NCI-H82 treated with DMSO at 0.1 percent for 48 hours (cell line): ENCODE results near the gene GOLGA6L10.
"Not testable (repeated sequence)": the region's sequence is repeated elsewhere in the genome, so short reads cannot be mapped to it uniquely, and the experiment has no call there.

ENCODE experiments used
- DNase-seq: peaks from one replicate; lab custom pipeline; 2025; ENCODE audit not compliant: unreplicated experiment; lab: John Stamatoyannopoulos, UW

Gene GOLGA6L10

DNA sequence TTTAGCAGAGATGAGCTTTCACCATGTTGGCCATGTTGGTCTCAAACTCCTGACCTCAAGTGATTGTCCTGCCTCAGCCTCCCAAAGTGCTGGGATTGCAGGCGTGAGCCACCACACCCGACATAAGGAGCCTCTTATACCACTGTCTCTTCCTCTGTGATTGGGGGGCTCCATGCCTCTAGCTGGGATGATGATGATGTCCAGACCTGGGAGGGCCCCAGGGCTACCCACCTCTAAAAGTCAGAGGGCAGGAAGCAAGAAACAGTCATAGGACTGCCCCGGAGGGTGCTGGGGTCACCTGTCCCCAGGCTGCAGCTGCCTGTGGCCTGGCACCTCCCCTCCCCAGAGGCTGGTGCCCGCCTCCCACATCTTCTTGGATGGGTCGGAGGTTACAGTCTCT lies 5.4 kb downstream of the GOLGA6L10 start:
- DNase-seq = not testable (repeated sequence)

DNA sequence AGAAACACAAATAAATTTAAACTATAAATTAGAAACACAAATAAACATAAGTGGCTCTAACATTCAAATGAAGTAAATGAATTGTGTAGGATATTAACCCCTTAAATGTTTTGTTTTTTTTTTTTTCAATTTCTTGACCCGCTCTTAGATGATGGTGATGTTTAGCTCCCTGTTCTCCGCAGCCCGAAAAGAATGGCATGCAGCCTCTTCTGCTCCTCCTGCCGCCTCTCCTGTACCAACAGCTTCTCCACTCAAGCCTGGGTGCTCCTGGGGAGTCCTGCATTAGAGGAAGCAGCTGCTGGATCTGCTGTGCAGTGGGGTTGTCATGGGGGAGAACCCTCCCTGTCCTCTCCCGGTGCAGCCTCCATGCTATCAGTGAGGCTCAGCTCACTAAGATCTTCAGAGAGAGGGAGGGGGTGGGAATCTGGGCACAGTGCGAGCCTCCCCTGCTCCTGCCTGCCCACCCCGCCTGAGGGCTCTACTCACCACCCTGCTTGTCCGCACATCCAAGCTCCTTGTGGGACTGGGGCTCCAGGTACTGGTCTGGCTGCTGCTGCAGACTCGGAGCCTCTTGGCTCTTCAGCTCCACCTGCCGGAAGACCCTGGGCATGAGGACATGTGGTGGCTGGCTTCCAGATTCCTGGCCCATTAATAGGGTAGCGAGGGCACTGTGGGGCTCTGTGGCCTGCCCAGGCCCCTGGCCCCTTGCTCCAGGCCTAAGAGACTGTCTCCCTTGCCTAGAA lies 6.5 kb downstream of the GOLGA6L10 start:
- not testable (repeated sequence) for DNase-seq

DNA sequence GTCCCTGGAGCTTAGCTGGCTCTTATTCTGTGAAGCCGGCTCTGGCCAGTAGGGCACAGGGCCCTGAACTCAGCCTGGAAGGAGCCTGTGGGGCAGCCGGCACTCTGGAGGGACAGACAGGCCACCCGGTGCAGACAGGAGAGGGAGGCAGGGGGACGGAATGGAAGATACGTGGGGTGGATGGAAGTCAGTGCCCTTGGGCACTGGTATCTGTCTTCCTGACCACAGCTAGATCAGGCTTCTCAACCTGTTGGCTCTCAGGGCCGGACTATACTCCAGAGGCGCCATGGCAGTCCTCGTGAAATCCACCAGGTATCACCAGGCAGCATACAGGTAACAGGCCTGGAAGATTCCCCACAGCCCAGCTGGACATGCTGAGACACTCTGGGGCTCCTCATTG lies 10.7 kb downstream of the GOLGA6L10 start:
- not testable (repeated sequence) for DNase-seq

DNA sequence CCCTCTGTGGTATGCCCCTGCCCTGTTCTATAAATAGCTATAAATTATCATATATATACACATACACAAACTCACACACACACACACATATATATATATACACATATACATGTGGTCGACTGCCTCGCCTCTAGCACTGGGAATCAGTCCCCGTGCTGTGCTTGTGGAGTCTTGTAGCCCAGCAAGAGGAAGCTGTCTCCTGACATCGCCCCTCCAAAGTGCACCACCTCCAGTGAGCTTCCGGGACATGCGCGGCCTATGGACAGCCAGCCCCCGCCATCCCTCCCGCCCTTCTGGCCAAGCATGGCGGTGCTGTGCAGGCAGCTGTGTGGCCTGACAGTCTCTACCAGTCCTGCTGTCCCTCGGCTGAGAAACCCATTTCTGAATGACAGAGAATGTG lies 11.2 kb downstream of the GOLGA6L10 start:
- not testable (repeated sequence) for DNase-seq

DNA sequence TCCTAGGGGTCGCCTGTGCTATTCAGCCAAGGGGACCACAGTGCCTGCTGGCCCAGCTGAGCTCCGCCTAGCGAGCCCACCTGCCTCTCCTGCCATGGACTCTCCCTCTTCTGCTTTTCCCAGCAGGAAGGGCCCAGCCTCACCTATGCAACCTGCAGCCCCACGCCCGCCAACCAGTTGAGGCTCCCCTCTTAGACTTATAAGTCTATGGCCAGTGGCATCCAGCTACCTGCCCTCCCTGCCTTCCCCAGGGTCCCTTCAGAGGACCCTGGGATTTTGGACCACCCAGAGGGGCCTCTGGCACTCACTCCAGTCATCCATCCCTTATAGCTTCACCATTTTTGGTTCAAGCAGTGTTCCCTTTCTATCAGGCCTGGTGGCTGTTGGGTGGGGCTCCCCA lies 12.2 kb downstream of the GOLGA6L10 start:
- not testable (repeated sequence) for DNase-seq

DNA sequence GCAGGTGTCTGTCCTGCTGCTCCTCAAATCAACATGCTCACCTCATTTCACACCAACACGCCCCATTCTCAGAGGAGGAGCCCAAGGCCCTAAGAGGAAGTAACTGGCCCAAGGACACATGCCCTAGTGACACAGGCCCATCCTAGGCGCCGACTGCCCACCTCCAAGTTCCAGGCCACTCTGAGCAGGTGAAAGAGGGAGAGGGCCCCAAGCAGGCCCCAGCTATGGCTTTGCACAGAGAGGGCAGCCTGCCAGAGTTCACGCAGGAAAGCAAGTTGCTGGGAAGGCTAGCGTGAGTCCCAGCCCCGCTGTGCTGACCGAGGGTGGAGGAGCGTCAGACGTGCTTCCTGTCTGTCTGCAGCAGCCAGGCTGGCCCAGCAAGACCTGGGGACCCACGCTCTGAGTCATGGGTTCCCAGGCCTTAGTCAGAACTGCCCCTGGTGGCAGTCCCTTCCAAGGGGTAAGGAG lies 13.1 kb downstream of the GOLGA6L10 start:
- not testable (repeated sequence) for DNase-seq

DNA sequence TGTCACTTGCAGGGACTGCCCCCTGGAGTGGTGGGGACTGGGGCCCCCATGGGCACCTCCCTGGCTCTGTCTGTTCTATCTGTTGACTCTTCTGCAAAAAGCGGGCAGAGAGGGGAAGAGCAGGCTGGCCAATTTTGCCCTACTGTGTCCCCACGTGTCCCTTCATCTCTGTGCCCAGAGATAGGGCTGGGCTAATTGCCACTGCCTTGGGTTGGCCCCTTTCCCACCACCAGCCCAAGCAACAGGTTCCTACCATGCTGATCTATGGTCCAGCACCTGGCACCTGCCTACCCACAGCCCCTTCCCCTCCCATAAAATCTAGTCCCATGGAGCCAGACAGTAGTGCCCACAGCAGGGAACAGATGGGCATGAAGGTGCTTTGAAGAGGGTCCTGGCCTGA lies 14.3 kb downstream of the GOLGA6L10 start:
- not testable (repeated sequence) for DNase-seq

DNA sequence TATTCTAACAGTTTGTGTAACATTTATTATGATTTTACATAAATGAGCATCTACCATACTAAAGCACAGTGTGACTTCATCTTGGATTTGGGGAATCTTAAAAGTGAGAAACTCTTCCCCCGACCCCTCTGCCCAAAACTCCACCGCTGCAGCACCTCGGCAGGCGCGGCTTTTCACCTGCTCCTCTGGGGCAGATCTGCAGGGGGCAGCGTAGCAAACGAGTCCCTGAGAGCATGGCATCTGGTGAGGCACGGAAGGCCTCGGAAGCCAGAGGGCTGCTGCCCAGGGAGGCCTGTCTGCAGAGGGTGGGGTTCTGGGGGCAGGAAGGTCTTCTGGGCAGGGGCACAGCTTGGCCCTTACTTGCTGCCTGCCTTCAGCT lies 14.7 kb downstream of the GOLGA6L10 start:
- DNase-seq = not testable (repeated sequence)

DNA sequence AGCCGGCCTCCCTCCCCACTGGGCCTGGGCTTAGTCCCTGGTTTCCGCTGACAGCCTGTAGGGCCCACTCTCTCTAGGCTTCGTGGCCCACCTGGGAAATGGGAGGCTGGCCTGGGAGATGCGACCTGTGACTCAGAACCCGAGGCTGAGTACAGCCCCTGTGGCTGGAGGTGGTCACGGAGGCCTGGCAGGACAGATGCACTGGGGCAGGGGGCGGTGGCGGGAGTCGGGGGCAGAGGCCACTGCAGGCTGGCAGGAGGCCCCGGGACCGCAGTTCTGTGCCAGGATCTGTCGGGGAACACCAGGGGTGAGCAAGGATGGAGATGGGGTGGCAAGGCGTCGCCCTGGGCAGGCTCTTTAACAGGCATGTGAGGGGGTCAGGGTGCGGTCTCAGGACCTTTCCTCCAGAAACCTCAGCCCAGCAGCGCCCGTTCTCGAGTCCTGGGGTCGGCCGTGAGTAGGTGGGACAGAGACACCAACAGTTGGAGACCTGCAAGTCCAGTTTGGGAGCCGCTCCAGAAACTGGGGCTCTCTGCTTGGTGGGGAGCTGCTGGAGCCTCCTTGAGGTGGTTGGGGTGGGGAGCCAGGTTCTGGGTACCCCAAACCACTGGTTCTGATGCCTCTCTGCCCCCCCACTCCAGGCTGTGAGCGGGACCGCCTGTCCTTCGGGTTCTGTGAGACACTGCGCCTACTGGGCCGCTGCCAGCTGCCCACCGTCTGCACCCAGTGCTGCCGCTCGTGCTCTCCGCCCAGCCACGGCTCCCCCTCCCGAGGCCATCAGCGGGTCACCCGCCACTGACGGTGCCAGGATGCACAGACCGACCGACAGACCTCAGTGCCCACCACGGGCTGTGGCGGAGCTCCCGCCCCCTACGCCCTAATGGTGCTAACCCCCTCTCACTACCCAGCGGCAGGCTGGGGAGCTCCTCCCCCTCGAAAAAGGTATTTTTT lies 15.4 kb downstream of the GOLGA6L10 start:
- not testable (repeated sequence) for DNase-seq

DNA sequence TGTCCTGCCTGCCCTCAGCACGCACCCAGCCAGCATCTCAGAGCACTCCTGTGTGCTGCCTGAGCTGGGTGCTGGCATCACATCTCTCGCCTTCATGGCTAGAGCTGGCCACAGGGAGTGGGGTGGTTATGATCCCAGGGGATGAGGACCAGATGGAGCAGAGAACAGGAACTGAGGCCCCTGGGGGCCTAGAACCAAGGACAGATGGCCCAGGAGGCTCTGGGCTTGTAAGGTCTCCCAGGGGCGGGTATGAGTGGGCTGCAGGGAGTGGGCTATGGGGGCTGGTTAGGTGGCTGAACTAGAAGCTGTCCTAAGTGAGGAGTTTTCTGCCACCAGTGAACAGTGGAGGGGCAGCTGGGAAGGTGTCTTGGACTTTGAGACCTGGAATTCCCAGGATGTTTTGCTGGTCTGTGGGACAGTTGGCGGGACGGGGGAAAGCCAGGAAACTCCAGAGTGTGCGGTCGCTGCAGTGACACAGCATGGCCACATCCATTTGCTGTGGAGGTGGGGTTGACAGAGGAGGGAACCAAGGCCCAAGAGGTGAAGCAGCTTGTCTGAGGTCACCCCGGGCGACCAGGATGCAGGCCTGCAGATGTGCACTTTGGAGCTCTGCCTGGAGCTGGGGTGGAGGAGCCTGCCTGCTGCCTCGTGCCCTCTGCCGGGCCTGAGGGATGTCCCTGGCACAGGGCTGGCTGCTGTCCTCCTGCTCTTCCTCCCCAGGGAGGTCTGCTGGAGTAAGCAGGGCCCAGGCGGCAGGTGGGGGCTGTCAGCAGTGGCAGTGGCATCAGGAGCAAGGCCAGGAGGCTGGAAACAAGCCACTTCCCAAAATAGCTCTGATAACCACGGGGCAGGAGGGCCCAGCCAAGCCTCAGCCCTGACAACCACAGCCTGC lies 16.3 kb downstream of the GOLGA6L10 start:
- not testable (repeated sequence) for DNase-seq

DNA sequence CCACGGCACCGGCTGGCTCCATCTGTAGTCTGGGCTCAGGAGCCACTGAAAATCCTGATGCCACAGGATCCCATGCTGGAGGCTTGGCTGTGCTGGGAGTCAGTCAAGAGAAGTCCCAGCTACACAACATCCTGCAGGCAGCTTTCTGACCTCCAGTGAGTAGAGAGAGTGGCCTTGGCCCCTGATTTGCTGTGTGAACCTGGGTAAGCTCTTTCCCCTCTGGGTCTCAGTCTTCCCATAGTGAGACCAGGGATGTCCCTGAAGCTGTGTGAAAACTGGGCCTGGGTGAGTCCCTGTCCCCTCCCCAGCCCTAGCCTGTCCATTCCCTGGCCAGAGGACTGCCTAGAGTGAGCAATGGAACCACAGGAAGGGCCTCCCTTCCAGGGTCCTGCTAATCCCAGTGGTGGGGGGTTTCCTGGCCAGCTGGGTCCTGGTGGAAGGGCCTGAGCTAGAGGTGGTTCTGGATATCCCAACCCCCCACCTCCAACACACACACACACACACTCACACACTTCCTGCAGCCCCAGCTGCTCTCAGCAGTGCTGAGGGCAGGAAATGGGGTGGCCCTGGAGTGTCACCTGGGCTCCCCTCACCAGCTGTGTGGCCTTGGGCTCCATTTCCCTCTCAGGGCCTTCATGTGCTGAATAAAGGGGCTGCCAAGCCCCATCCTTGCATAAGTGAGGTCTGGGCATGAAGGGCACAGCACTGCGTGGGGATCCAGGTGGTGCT lies 17.5 kb downstream of the GOLGA6L10 start:
- DNase-seq = not testable (repeated sequence)

DNA sequence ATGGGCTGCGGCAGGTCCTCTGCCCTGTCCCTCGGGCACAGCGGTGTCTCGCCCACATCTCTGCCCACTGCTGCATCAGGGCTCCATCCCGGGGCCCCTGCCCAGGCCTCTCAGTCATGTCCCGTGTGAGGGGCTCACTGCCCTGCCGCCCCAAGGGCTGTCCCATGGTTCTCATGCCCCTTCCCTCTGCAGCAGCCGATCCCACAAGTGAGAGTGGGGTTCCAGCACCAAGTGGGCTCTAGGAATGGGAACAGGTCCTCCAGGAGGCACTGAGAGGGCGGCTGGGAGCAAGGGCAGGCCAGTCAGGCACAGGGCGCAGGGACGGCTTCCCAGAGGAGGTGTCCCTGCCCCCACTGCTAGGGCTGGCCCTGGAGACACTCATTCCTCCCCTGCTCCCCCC lies 18.4 kb downstream of the GOLGA6L10 start:
- not testable (repeated sequence) for DNase-seq

DNA sequence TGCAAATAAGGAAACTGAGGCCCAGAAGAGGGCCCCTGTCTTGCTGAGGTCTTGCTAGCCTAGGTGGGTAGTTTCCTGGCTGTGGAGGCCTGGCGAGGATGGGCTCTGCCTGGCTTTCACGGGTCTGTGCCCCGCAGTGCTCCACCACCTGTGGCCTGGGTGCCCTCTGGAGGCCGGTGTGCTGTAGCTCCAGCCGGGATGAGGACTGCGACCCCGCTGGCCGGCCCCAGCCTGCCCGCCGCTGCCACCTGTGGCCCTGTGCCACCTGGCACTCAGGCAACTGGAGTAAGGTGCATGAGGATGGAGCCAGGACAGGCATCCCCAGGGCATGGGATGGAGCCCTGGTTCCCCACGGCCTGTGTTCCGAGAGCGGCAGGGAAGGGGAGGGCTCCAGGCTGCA lies 20.2 kb downstream of the GOLGA6L10 start:
- DNase-seq = not testable (repeated sequence)

DNA sequence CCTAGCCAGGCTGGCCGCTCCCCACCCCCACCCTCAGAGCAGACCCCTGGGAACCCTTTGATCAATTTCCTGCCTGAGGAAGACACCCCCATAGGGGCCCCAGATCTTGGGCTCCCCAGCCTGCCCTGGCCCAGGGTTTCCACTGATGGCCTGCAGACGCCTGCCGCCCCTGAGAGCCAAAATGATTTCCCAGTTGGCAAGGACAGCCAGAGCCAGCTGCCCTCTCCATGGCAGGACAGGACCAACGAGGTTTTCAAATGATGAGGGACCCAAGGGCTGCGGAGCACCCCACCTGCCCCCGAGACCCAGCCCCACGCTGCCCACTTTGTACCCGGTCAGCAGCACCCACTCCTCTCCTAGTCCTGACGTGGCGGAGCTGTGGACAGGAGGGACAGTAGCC lies 21.9 kb downstream of the GOLGA6L10 start:
- DNase-seq = not testable (repeated sequence)

DNA sequence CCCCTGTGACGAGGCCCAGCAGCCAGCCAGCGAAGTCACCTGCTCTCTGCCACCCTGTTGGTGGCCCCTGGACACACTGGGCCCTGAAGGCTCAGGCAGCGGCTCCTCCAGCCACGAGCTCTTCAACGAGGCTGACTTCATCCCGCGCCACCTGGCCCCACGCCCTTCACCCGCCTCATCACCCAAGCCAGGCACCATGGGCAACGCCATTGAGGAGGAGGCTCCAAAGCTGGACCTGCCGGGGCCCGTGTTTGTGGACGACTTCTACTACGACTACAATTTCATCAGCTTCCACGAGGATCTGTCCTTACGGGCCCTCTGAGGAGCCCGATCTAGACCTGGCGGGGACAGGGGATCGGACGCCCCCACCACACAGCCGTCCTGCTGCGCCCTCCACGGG lies 22.4 kb downstream of the GOLGA6L10 start:
- not testable (repeated sequence) for DNase-seq

DNA sequence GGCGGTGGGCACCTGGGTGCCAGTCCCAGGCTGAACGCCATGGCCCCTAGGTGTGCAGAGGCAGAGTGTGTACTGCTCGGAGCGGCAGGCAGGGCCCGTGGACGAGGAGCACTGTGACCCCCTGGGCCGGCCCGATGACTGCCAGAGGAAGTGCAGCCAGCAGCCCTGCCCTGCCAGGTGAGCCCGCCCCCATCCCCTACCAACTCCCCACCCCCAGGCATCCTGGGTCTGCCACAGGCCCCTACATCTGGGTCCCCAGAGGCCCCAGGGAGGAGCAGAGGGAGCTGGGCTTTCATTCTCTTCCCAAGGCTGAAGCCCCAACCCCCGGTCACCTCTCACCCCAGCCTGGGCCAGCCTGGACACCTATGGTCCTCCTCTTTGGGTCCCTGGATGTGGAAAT lies 23.6 kb downstream of the GOLGA6L10 start:
- DNase-seq = not testable (repeated sequence)

DNA sequence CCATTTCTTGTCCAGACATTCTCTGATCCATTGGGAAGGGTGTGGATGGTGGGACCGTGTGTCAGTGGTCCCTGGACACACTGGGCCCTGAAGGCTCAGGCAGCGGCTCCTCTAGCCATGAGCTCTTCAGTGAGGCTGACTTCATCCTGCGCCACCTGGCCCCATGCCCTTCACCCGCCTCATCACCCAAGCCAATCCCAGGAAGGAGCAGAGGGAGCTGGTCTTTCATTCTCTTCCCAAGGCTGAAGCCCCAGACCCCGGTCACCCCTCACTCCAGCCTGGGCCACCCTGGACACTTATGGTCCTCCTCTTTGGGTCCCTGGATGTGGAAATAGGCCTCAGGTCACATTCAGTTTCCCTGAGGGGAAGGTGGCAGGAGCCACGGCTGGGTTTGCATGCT lies 24.4 kb downstream of the GOLGA6L10 start:
- not testable (repeated sequence) for DNase-seq

DNA sequence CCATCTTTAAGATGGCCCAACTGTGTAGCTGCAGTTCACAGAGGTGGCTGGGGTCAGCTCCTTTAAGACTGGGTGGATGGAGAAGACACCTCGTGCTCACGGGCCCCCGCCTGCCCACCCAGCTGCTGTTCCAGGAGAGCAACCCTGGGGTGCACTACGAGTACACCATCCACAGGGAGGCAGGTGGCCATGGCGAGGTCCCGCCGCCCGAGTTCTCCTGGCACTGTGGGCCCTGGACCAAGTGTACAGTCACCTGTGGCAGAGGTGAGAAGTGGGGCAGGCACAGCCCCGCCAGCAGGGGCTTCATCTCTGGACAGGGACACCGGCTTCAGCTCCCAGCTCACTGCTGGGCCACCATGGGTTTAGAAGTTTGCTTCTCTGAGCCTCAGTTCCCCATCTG lies 26.8 kb downstream of the GOLGA6L10 start:
- not testable (repeated sequence) for DNase-seq

DNA sequence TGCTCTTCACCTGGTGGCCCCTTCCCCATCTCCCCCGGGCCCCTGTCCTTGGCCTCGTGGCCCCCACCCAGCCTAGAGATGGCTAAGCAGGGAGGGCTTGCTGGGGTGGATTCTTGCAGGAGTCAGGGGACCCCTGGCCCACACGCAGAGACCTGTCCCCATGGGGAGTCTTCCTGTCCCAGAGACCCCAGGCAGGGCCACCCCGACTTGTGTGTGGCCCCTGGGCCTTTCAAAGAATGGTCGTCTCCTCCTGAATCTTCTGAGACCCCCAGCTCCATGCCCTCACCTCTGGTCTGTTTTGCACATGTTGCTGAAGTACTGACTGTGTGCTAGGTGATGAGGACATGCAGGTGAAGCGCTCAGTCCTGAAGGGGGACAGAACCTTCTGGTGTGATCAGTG lies 28.4 kb downstream of the GOLGA6L10 start:
- not testable (repeated sequence) for DNase-seq
